GM12878 (cell line): ENCODE measurements around the gene CCDC170. TPM values are rescaled to one million over a fixed set of nuclear protein-coding genes. Genes with fewer than 3 reads are reported as not detected.

Source experiments
- ATAC-seq: fragments of 200-7000 bp; cut with Tn5 transposase; 3 replicates; pipeline ENCODE4 v1.9.1; 2020; ENCODE audit warnings: mild to moderate bottlenecking, moderate library complexity
- BruUV-seq: library from RNA; stranded (reverse); fragments of 400-500 nt; replicated peaks from 2 replicates; lab custom pipeline; 2021; lab: Mats Ljungman, UMichigan
- CTCF ChIA-PET: fragments of 300-600 bp; sonication (Branson Sonifier 250); formaldehyde crosslinking; extraction: SDS; loops from one replicate; lab custom pipeline; 2021; ENCODE audit warnings: inconsistent platforms; lab: Yijun Ruan, JAX
- POLR2A ChIA-PET: fragments of 350-600 bp; formaldehyde crosslinking; extraction: SDS; loops from one replicate; lab custom pipeline; 2021; ENCODE audit warnings: inconsistent platforms; lab: Charles Lee
- RAD21 ChIA-PET: fragments of 300-600 bp; sonication (Branson Sonifier 250); formaldehyde crosslinking; loops from one replicate; lab custom pipeline; 2023; ENCODE audit warnings: antibody characterized with exemption; ENCODE audit not compliant: unreplicated experiment; lab: Charles Lee
- SMC1A ChIA-PET: fragments of 300-600 bp; sonication (Branson Sonifier 250); formaldehyde crosslinking; loops from one replicate; lab custom pipeline; 2023; ENCODE audit not compliant: unreplicated experiment, uncharacterized antibody; lab: Charles Lee
- DNase-seq: peaks from one replicate; pipeline ENCODE4 v3.0.0-alpha.2; 2011; ENCODE audit warnings: low read depth, low spot score
- FAIRE-seq: peaks from 3 replicates; lab custom pipeline; 2011; peaks lifted over from hg19 to GRCh38; lab: Jason Lieb, UNC
- H2AFZ ChIP-seq: 2 replicates; pipeline ENCODE4 v1.6.0; 2011; ENCODE audit warnings: low read depth, low read length, control low read depth; ENCODE audit not compliant: control insufficient read depth
- H3K27ac ChIP-seq: 2 replicates; pipeline ENCODE4 v1.5.1; 2011; ENCODE audit warnings: control low read depth; ENCODE audit not compliant: control insufficient read depth, insufficient read depth
- H3K27me3 ChIP-seq, 2 experiments: replicated peaks in 1 of 2; 2 replicates each; pipeline versions ENCODE4 v1.6.0 to v1.6.1; 2011; ENCODE audit warnings: low read length in 1 of 2; ENCODE audit not compliant: control insufficient read depth in 2 of 2, insufficient read depth in 2 of 2
- H3K36me3 ChIP-seq, 2 experiments: 2 replicates each; pipeline ENCODE4 v1.5.1; 2011; ENCODE audit warnings: low read length in 1 of 2; ENCODE audit not compliant: control insufficient read depth in 2 of 2, insufficient read depth in 2 of 2
- H3K4me1 ChIP-seq: 2 replicates; pipeline ENCODE4 v1.6.1; 2011; ENCODE audit warnings: mild to moderate bottlenecking, low read length, moderate library complexity, mixed read lengths; ENCODE audit not compliant: control insufficient read depth, insufficient read depth
- H3K4me2 ChIP-seq: 2 replicates; pipeline ENCODE4 v1.6.0; 2011; ENCODE audit warnings: control low read depth; ENCODE audit not compliant: control insufficient read depth, insufficient read depth
- H3K4me3 ChIP-seq: fragments of 200-600 bp; sonication (generic); 2 replicates; pipeline ENCODE4 v1.5.1; 2016
- H3K79me2 ChIP-seq: 2 replicates; pipeline ENCODE4 v1.6.0; 2011; ENCODE audit warnings: low read length; ENCODE audit not compliant: control insufficient read depth, insufficient read depth
- H3K9ac ChIP-seq: 2 replicates; pipeline ENCODE4 v1.8.0; 2011; ENCODE audit warnings: low read length, control low read depth, mixed read lengths; ENCODE audit not compliant: control insufficient read depth, insufficient read depth
- H3K9me3 ChIP-seq: replicated peaks from 3 replicates; pipeline ENCODE4 v1.5.1; 2011; ENCODE audit warnings: mild to moderate bottlenecking, low read length; ENCODE audit not compliant: control insufficient read depth, insufficient read depth
- H4K20me1 ChIP-seq: 2 replicates; pipeline ENCODE4 v1.6.0; 2011; ENCODE audit not compliant: control insufficient read depth, insufficient read depth
- ATF3 ChIP-seq: IDR thresholded peaks from 2 replicates; pipeline ENCODE4 v1.6.1; 2011; ENCODE audit warnings: low read depth, mild to moderate bottlenecking, low read length, moderate library complexity, borderline replicate concordance; ENCODE audit errors: extremely low read depth
- BHLHE40 ChIP-seq, 2 experiments: fragments of 450-650 bp in 1 of 2; IDR thresholded peaks; 2 replicates each; pipeline ENCODE4 v1.6.1; 2011 to 2017; ENCODE audit warnings: low read depth in 2 of 2, borderline replicate concordance in 1 of 2, improper control_type of control experiment in 1 of 2, low read length in 1 of 2, mild to moderate bottlenecking in 1 of 2
- EZH2 ChIP-seq: IDR thresholded peaks from 2 replicates; pipeline ENCODE4 v1.6.1; 2012; ENCODE audit warnings: low read depth, mild to moderate bottlenecking, control low read depth, inconsistent platforms, low read length, borderline replicate concordance; ENCODE audit not compliant: control insufficient read depth
- GABPA ChIP-seq: IDR thresholded peaks from 2 replicates; pipeline ENCODE4 v1.6.1; 2014; ENCODE audit warnings: antibody characterized with exemption, low read depth, mild to moderate bottlenecking, inconsistent platforms
- IRF3 ChIP-seq: fragments of 450-650 bp; IDR thresholded peaks from 2 replicates; pipeline ENCODE4 v1.6.1; 2014; ENCODE audit warnings: mild to moderate bottlenecking
- NFIC ChIP-seq: IDR thresholded peaks from 2 replicates; pipeline ENCODE4 v1.6.1; 2012; ENCODE audit warnings: low read depth, mild to moderate bottlenecking, inconsistent platforms, low read length, moderate library complexity
- NFXL1 ChIP-seq: fragments of 450-650 bp; IDR thresholded peaks from 2 replicates; pipeline ENCODE4 v1.6.1; 2017; ENCODE audit warnings: antibody characterized with exemption, mild to moderate bottlenecking, borderline replicate concordance
- POLR2AphosphoS5 ChIP-seq: IDR thresholded peaks from 2 replicates; pipeline ENCODE4 v1.6.1; 2011; ENCODE audit warnings: mild to moderate bottlenecking, low read length, inconsistent platforms
- SMAD1 ChIP-seq: fragments of 450-650 bp; IDR thresholded peaks from 2 replicates; pipeline ENCODE4 v1.6.1; 2018; ENCODE audit warnings: mild to moderate bottlenecking, low read depth; ENCODE audit not compliant: partially characterized antibody
- SMARCA5 ChIP-seq: fragments of 450-650 bp; IDR thresholded peaks from 2 replicates; pipeline ENCODE4 v1.6.1; 2017; ENCODE audit warnings: mild to moderate bottlenecking
- SP1 ChIP-seq: IDR thresholded peaks from one replicate; pipeline ENCODE4 v1.6.1; 2011; ENCODE audit warnings: low read depth, low read length
- TARDBP ChIP-seq: IDR thresholded peaks from 2 replicates; pipeline ENCODE4 v1.6.1; 2016; ENCODE audit warnings: borderline replicate concordance
- TCF7 ChIP-seq: IDR thresholded peaks from 2 replicates; pipeline ENCODE4 v1.6.1; 2014; ENCODE audit warnings: antibody characterized with exemption, borderline replicate concordance
- ZNF274 ChIP-seq: IDR thresholded peaks from one replicate; pipeline ENCODE4 v1.8.0; 2011; ENCODE audit not compliant: insufficient read length, insufficient read depth
- WGBS: methylation state at CpG from one replicate; pipeline ENCODE4 v1.1.6; 2016; ENCODE audit warnings: low lambda C conversion rate; ENCODE audit not compliant: insufficient replicate concordance, insufficient coverage; ENCODE audit errors: missing lambda C conversion rate; 5-methylcytosine and 5-hydroxymethylcytosine counted together
- in situ Hi-C: fragments of 300-500 bp; cut with MboI; formaldehyde crosslinking; loops from 9 replicates; pipeline ENCODE4 v1.14.3; 2018; ENCODE audit warnings: mixed read lengths
- intact Hi-C: fragments of 100-400 bp; cut with micrococcal nuclease; formaldehyde crosslinking; loops from one replicate; pipeline ENCODE4 v1.14.2; 2022; ENCODE audit not compliant: unreplicated experiment
- polyA plus RNA-seq, 11 experiments: library from polyadenylated mRNA; depleted of rRNA in 4 of 11; unstranded in 6 of 11; stranded (reverse) in 5 of 11; fragments of >200 nt; fragmentation: Nextera tagmentation in 4 of 11; fragmentation: Illumina TruSeq in 1 of 11; extraction: Ambion mirVana in 4 of 11; extraction: Trizol in 1 of 11; gene quantifications; 1 replicate in 1 of 11; 2 replicates in 10 of 11; pipeline versions ENCODE4 v1.2.1 to v1.2.3, GENCODE V29; 2011 to 2016; ENCODE audit warnings: inconsistent platforms in 2 of 11, missing spikeins in 2 of 11, low read depth in 1 of 11
- total RNA-seq, 4 experiments: library from RNA; depleted of rRNA in 3 of 4; stranded (reverse); fragments of >200 nt in 3 of 4; fragmentation: Illumina TruSeq in 1 of 4; extraction: Trizol in 1 of 4; gene quantifications; 2 replicates each; pipeline versions ENCODE4 v1.2.1 to v1.2.3, GENCODE V29; 2013 to 2021

The CCDC170 gene
- total and polyA plus RNA-seq, 10 of the 15 experiments (the other 5 are each of a cell fraction or from before 2014, with no cell fraction given) = not detected

- H3K4me2 ChIP-seq = no peak overlapping the region
- no peaks in the 10 kb centered on the region for H3K79me2 ChIP-seq
- ChIA-PET CTCF (no interaction called here), SMC1A (no interaction called here), RAD21 (no interaction called here), POLR2A (no interaction called here)
- H3K27ac ChIP-seq = no peak overlapping the region
- FAIRE-seq (no peak), DNase-seq (no peak), ATAC-seq (no peak)
- H3K27me3 ChIP-seq = no peaks in the 10 kb centered on the region
- BruUV-seq = no TSS peak
- intact Hi-C loops = no loop called here
- H3K4me1 ChIP-seq = no peaks in the 10 kb centered on the region
- H2AFZ ChIP-seq = no peak overlapping the region
- H3K9ac ChIP-seq = no peak overlapping the region
- no peak overlapping the region for H3K4me3 ChIP-seq
- H4K20me1 ChIP-seq = no peaks in the 10 kb centered on the region
- TF ChIP-seq GABPA = no peak
- TF ChIP-seq POLR2AphosphoS5 = no peak
- no peak for TF ChIP-seq NFXL1
- TF ChIP-seq BHLHE40 (IDR thresholded peaks at IDR 0.05; ENCODE audit: borderline replicate concordance in 1 of 2, low read depth in 2 of 2, low read length in 1 of 2) = no peak
- TF ChIP-seq SMAD1 = no peak
- TF ChIP-seq NFIC = no peak
- TF ChIP-seq TARDBP = no peak
- TF ChIP-seq EZH2 = no peak
- no peak for TF ChIP-seq ZNF274
- TF ChIP-seq SP1 = no peak
- no peak for TF ChIP-seq SMARCA5
- TF ChIP-seq IRF3 = no peak
- no peak for TF ChIP-seq ATF3
- no peak for TF ChIP-seq TCF7
- in situ Hi-C loops = no loop called here
- H3K36me3 ChIP-seq = no peaks in the 10 kb centered on the region
- 21% methylated on average over 4 of the region's 4 CpGs for WGBS
- no peaks in the 10 kb centered on the region for H3K9me3 ChIP-seq
Measured at GRCh38 chr6:151535476-151536187, 41.8 kb downstream of the CCDC170 start.
